SH-SY5Y (cell line): Measurements from ENCODE around the gene ADARB2.

Experiments used
- GATA2 ChIP-seq: IDR thresholded peaks from 2 replicates; pipeline ENCODE4 v1.6.1; 2011; ENCODE audit warnings: mild to moderate bottlenecking, low read depth, low read length
- GATA3 ChIP-seq: IDR thresholded peaks from 2 replicates; pipeline ENCODE4 v1.6.1; 2011; ENCODE audit warnings: low read depth, mild to moderate bottlenecking, low read length, moderate library complexity

GRCh38 chr10:1249142-1249920, 488.0 kb downstream of the ADARB2 start:
- TF ChIP-seq GATA2 (no peak), GATA3 (no peak)
